ENCODE measurements around the gene RND1. TPM values are rescaled to one million over a fixed set of nuclear protein-coding genes. Genes with fewer than 3 reads are reported as not detected.

RND1 gene
- total and polyA plus RNA-seq, 2 of the 13 experiments (the other 11 are each of a cell fraction or from before 2014, with no cell fraction given): 1.8 to 1.9 TPM

- TF ChIP-seq, protein P1, sequence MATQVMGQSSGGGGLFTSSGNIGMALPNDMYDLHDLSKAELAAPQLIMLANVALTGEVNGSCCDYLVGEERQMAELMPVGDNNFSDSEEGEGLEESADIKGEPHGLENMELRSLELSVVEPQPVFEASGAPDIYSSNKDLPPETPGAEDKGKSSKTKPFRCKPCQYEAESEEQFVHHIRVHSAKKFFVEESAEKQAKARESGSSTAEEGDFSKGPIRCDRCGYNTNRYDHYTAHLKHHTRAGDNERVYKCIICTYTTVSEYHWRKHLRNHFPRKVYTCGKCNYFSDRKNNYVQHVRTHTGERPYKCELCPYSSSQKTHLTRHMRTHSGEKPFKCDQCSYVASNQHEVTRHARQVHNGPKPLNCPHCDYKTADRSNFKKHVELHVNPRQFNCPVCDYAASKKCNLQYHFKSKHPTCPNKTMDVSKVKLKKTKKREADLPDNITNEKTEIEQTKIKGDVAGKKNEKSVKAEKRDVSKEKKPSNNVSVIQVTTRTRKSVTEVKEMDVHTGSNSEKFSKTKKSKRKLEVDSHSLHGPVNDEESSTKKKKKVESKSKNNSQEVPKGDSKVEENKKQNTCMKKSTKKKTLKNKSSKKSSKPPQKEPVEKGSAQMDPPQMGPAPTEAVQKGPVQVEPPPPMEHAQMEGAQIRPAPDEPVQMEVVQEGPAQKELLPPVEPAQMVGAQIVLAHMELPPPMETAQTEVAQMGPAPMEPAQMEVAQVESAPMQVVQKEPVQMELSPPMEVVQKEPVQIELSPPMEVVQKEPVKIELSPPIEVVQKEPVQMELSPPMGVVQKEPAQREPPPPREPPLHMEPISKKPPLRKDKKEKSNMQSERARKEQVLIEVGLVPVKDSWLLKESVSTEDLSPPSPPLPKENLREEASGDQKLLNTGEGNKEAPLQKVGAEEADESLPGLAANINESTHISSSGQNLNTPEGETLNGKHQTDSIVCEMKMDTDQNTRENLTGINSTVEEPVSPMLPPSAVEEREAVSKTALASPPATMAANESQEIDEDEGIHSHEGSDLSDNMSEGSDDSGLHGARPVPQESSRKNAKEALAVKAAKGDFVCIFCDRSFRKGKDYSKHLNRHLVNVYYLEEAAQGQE (IDR thresholded peaks at IDR 0.05; ENCODE audit: borderline replicate concordance in 1 of 2, low read depth in 1 of 2, low read length in 2 of 2): no peak
- TF ChIP-seq POLR2G (IDR thresholded peaks at IDR 0.05; ENCODE audit: low read depth, low read length) (0 out of 2 replicates have a peak, but pooled peaks have one; percentile 17), ZNF333 (CRISPR knock-in tag; IDR thresholded peaks at IDR 0.05; ENCODE audit: borderline replicate concordance) (0 out of 2 replicates have a peak, but pooled peaks have one; percentile 28), ZNF670 (CRISPR knock-in tag; IDR thresholded peaks at IDR 0.05; ENCODE audit: borderline replicate concordance) (0 out of 2 replicates have a peak, but pooled peaks have one; percentile 54), MTF2 (CRISPR knock-in tag; IDR thresholded peaks at IDR 0.05; ENCODE audit: borderline replicate concordance) (no peak; the same call in 1 of the 2 replicates), TBP (CRISPR knock-in tag; IDR thresholded peaks at IDR 0.05) (peak; percentile 44; the same call in 1 of the 2 replicates), ZNF317 (CRISPR knock-in tag; IDR thresholded peaks at IDR 0.05) (no peak), ETV5 (CRISPR knock-in tag; IDR thresholded peaks at IDR 0.05; ENCODE audit: borderline replicate concordance) (peak; percentile 79), TEAD3 (CRISPR knock-in tag; optimal IDR thresholded peaks at IDR 0.05; ENCODE audit: borderline replicate concordance) (peak; percentile 54), RBFOX2 (IDR thresholded peaks at IDR 0.05; ENCODE audit: low read depth, low read length) (peak; percentile 37; the same call in 1 of the 2 replicates), CAMTA2 (CRISPR knock-in tag; IDR thresholded peaks at IDR 0.05; ENCODE audit: borderline replicate concordance) (peak; percentile 76; the same call in 1 of the 2 replicates), IRF1 (CRISPR knock-in tag; IDR thresholded peaks at IDR 0.05; ENCODE audit: low read depth) (no peak), ZNF761 (CRISPR knock-in tag; conservative IDR thresholded peaks at IDR 0.05) (no peak), SOX5 (CRISPR knock-in tag; IDR thresholded peaks at IDR 0.05; ENCODE audit: borderline replicate concordance) (no peak), BCL6 (CRISPR knock-in tag; IDR thresholded peaks at IDR 0.05) (peak; percentile 51), POGK (CRISPR knock-in tag; conservative IDR thresholded peaks at IDR 0.05) (peak; percentile 72), SNAI1 (CRISPR knock-in tag; IDR thresholded peaks at IDR 0.05; ENCODE audit: borderline replicate concordance) (0 out of 2 replicates have a peak, but pooled peaks have one; percentile 23), KAT7 (CRISPR knock-in tag; IDR thresholded peaks at IDR 0.05; ENCODE audit: borderline replicate concordance) (0 out of 2 replicates have a peak, but pooled peaks have one; percentile 60), HOXA9 (CRISPR knock-in tag; IDR thresholded peaks at IDR 0.05; ENCODE audit: borderline replicate concordance) (no peak)
- TF ChIP-seq, protein P2, sequence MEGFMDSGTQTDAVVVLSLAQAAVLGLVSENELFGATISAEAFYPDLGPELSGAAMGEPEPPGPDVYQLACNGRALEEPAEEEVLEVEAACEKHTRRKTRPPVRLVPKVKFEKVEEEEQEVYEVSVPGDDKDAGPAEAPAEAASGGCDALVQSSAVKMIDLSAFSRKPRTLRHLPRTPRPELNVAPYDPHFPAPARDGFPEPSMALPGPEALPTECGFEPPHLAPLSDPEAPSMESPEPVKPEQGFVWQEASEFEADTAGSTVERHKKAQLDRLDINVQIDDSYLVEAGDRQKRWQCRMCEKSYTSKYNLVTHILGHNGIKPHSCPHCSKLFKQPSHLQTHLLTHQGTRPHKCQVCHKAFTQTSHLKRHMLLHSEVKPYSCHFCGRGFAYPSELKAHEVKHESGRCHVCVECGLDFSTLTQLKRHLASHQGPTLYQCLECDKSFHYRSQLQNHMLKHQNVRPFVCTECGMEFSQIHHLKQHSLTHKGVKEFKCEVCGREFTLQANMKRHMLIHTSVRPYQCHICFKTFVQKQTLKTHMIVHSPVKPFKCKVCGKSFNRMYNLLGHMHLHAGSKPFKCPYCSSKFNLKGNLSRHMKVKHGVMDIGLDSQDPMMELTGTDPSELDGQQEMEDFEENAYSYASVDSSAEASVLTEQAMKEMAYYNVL (CRISPR knock-in tag; IDR thresholded peaks at IDR 0.05; ENCODE audit: borderline replicate concordance): peak; percentile 78; the same call in 1 of the 2 replicates
Measured at GRCh38 chr12:48814262-48815125, 51.2 kb downstream of the RND1 start (continued).

Data from HepG2 (cell line).